ENCODE results near the gene SORL1-AS1.

SORL1-AS1 gene

DNA sequence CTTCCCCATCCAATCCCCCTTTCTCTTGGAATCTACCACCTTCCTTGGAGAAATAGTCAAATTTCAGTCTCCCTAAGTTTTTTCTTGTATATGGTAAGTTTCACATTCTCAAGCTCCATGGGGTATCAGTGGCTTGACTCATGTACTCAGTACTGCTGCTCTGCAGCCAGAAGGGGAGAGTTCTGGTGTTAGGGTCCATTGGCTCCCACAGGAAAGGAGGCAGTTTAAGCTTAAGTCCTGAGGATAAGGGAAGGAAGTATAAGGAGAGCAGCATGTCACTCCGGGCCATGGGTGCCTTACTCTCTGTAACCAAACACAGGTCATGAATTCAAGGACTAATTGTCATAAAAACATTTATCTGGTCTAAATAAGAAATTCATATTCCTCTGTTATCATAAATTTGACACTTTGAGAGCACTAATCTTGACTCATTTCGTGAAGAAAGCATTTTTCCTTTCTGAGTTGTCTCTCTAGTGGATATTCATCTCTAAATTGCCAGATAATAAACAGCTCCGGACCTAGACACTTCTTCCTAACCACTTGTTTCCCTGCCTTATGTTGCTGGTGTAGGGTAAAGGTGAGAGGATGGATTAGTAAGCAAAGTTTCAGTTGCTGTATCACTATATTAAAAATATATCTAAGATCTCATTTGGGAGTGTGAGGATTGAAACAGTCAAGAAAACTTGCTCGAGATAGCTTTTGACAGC lies 20.8 kb downstream of the SORL1-AS1 start:
- Histone ChIP-seq H3K27me3 (ENCODE audit: control insufficient read depth in 3 of 3, insufficient read depth in 3 of 3, low read length in 2 of 3) (peaks cover 0 to 3% (median 0%) of the 10 kb centered on the region in 3 donors), H3K9me3 (ENCODE audit: control insufficient read depth in 4 of 4, insufficient read depth in 3 of 4, low read length in 3 of 4) (peaks cover 0 to 1% (median 0%) of the 10 kb centered on the region in 4 donors), H3K27ac (ENCODE audit: low read depth in 1 of 2, low read length in 1 of 2) (no peak overlapping the region), H3K4me3 (no peak overlapping the region), H3K9ac (ENCODE audit: insufficient read depth in 1 of 2, low read length in 2 of 2) (no peak overlapping the region), H3K4me1 (ENCODE audit: control insufficient read depth in 5 of 5, insufficient read depth in 5 of 5, low read length in 5 of 5) (peaks cover 0 to 5% (median 1%) of the 10 kb centered on the region in 5 donors), H3K36me3 (ENCODE audit: control insufficient read depth in 4 of 4, insufficient read depth in 4 of 4, low read length in 4 of 4) (no peaks in the 10 kb centered on the region)
- DNase-seq (no peak), ATAC-seq (ENCODE audit: insufficient read depth, low FRiP score) (no peak)
- 83 to 85% methylated on average over 4 of the region's 4 CpGs for WGBS, 2 donors
- TF ChIP-seq, protein P1, sequence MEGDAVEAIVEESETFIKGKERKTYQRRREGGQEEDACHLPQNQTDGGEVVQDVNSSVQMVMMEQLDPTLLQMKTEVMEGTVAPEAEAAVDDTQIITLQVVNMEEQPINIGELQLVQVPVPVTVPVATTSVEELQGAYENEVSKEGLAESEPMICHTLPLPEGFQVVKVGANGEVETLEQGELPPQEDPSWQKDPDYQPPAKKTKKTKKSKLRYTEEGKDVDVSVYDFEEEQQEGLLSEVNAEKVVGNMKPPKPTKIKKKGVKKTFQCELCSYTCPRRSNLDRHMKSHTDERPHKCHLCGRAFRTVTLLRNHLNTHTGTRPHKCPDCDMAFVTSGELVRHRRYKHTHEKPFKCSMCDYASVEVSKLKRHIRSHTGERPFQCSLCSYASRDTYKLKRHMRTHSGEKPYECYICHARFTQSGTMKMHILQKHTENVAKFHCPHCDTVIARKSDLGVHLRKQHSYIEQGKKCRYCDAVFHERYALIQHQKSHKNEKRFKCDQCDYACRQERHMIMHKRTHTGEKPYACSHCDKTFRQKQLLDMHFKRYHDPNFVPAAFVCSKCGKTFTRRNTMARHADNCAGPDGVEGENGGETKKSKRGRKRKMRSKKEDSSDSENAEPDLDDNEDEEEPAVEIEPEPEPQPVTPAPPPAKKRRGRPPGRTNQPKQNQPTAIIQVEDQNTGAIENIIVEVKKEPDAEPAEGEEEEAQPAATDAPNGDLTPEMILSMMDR (IDR thresholded peaks at IDR 0.05; ENCODE audit: control extremely low read depth, extremely low read depth): no peak

DNA sequence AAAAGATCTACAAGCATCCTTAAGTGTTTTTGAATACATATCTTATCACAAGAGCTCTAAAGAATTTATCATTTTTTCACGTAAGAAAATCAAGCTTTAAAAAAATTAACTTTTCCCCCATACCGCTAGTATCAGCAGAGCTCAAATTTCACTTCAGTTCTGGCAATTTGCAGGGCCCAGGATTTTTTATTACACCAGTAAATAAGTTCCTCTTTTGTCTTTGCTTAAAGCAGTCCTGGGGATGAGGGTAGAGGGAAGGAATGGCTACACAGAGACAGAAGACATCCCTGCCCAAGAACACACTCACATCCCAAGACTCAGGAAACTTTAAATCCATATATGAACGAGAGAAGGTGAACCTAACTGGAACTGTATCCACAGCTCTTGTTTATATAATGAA lies 23.2 kb downstream of the SORL1-AS1 start:
- no peak overlapping the region for H3K4me3 ChIP-seq
- ATAC-seq (ENCODE audit: insufficient read depth, low FRiP score): no peak
- H3K27me3 ChIP-seq (ENCODE audit: control insufficient read depth in 3 of 3, insufficient read depth in 3 of 3, low read length in 2 of 3): peaks cover 0 to 3% (median 0%) of the 10 kb centered on the region in 3 donors
- peaks cover 0 to 9% (median 4%) of the 10 kb centered on the region in 5 donors for H3K4me1 ChIP-seq (ENCODE audit: control insufficient read depth in 5 of 5, insufficient read depth in 5 of 5, low read length in 5 of 5)
- H3K27ac ChIP-seq (ENCODE audit: low read depth in 1 of 2, low read length in 1 of 2): no peak overlapping the region
- no peak overlapping the region for H3K9ac ChIP-seq (ENCODE audit: insufficient read depth in 1 of 2, low read length in 2 of 2)
- H3K36me3 ChIP-seq (ENCODE audit: control insufficient read depth in 4 of 4, insufficient read depth in 4 of 4, low read length in 4 of 4): no peaks in the 10 kb centered on the region
- DNase-seq: no peak
- H3K9me3 ChIP-seq (ENCODE audit: control insufficient read depth in 4 of 4, insufficient read depth in 3 of 4, low read length in 3 of 4): peaks cover 0 to 1% (median 0%) of the 10 kb centered on the region in 4 donors
- TF ChIP-seq, protein P1 (IDR thresholded peaks at IDR 0.05; ENCODE audit: control extremely low read depth, extremely low read depth): no peak
- WGBS, 2 donors: 23 to 29% methylated on average over 3 of the region's 3 CpGs

DNA sequence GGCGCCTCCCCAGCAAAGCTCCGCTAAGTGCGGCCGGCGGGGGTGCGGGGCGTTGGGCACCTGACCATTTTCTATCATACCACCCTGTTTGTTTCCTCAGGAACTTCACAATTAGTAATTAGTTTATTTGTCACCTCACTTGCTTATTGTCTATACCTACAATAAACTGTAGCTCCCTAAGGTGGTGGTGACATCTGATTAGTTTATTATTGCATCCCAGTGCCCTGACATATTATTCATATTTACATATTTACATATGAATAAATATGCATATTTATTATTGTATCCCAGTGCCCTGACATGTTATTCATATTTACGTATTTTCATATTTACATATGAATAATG lies 25.4 kb downstream of the SORL1-AS1 start:
- H3K27me3 ChIP-seq (ENCODE audit: control insufficient read depth in 3 of 3, insufficient read depth in 3 of 3, low read length in 2 of 3): peaks cover 0 to 3% (median 0%) of the 10 kb centered on the region in 3 donors
- DNase-seq: no peak
- no peaks in the 10 kb centered on the region for H3K36me3 ChIP-seq (ENCODE audit: control insufficient read depth in 4 of 4, insufficient read depth in 4 of 4, low read length in 4 of 4)
- H3K4me3 ChIP-seq: no peak overlapping the region
- TF ChIP-seq, protein P1 (IDR thresholded peaks at IDR 0.05; ENCODE audit: control extremely low read depth, extremely low read depth): no peak
- no peak overlapping the region for H3K27ac ChIP-seq (ENCODE audit: low read depth in 1 of 2, low read length in 1 of 2)
- H3K9ac ChIP-seq (ENCODE audit: insufficient read depth in 1 of 2, low read length in 2 of 2): no peak overlapping the region
- ATAC-seq (ENCODE audit: insufficient read depth, low FRiP score): no peak
- WGBS, 2 donors: 12 to 13% methylated on average over 8 of the region's 8 CpGs
- H3K9me3 ChIP-seq (ENCODE audit: control insufficient read depth in 4 of 4, insufficient read depth in 3 of 4, low read length in 3 of 4): peaks cover 0 to 1% (median 0%) of the 10 kb centered on the region in 4 donors
- H3K4me1 ChIP-seq (ENCODE audit: control insufficient read depth in 5 of 5, insufficient read depth in 5 of 5, low read length in 5 of 5): peaks cover 0 to 9% (median 4%) of the 10 kb centered on the region in 5 donors
